ENCODE results near the gene YEATS2. TPM values are rescaled to one million over a fixed set of nuclear protein-coding genes. Genes with fewer than 3 reads are reported as not detected.
A peak's percentile ranks its signal among the peaks of the same experiment; 100 is the strongest.

Gene YEATS2
- total RNA-seq, 3 donors from 2014 or later = 11.5 to 32.8 (median 26.6) TPM

DNA sequence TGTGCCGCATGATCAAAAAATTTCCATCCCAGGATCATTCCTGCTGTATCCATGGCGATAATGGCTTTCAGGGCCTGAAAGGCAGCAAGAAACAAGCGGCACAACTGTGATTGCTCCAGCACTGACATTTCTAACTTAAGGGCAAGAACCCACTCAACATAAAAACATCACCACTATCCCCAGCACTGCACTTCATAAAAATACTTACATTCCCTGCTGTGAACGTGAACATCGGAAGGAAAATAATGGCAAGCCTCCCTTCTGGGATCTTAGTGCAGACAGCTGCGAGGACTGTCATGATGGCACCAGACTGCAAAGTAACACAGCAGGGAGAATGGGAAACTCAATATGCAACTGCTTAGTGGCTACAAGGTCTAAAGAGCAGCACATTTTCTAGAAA is 135.9 kb downstream of the YEATS2 start:
- Histone ChIP-seq H3K27ac (no peak overlapping the region), H3K9me3 (no peaks in the 10 kb centered on the region), H3K36me3 (no peaks in the 10 kb centered on the region), H3K4me3 (no peak overlapping the region), H3K4me1 (no peaks in the 10 kb centered on the region), H3K27me3 (no peaks in the 10 kb centered on the region)
- intact Hi-C loops (cut with DNase I; ENCODE audit: low total_unique reads) = no loop called here
- TF ChIP-seq, protein P1, sequence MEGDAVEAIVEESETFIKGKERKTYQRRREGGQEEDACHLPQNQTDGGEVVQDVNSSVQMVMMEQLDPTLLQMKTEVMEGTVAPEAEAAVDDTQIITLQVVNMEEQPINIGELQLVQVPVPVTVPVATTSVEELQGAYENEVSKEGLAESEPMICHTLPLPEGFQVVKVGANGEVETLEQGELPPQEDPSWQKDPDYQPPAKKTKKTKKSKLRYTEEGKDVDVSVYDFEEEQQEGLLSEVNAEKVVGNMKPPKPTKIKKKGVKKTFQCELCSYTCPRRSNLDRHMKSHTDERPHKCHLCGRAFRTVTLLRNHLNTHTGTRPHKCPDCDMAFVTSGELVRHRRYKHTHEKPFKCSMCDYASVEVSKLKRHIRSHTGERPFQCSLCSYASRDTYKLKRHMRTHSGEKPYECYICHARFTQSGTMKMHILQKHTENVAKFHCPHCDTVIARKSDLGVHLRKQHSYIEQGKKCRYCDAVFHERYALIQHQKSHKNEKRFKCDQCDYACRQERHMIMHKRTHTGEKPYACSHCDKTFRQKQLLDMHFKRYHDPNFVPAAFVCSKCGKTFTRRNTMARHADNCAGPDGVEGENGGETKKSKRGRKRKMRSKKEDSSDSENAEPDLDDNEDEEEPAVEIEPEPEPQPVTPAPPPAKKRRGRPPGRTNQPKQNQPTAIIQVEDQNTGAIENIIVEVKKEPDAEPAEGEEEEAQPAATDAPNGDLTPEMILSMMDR (IDR thresholded peaks at IDR 0.05) = no peak
- TF ChIP-seq POLR2A (IDR thresholded peaks at IDR 0.05) (no peak), POLR2AphosphoS5 (IDR thresholded peaks at IDR 0.05) (no peak)
- DNase-seq (ENCODE audit: low spot score in 2 of 2) = no peak

DNA sequence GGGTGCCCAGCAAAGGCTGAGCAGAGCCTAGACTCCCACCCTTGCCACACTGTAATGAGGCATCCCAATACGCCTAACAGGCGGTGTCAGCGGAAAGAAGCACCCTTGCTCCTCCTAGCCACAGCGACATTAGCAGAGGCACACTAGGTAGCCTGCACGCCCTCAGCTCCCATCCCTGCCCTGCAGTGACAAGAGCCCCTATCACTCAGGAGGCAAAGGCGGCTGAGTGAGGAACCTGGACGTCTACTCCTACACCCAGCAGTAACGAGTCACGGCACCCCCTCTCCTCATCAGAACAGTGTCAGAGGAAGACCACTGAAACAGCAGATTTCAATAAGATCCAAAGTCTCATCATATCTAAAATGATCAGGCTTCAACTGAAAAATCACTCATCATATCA is 139.8 kb downstream of the YEATS2 start:
- H3K4me1 ChIP-seq = no peaks in the 10 kb centered on the region
- peaks cover 4% of the 10 kb centered on the region for H3K36me3 ChIP-seq

DNA sequence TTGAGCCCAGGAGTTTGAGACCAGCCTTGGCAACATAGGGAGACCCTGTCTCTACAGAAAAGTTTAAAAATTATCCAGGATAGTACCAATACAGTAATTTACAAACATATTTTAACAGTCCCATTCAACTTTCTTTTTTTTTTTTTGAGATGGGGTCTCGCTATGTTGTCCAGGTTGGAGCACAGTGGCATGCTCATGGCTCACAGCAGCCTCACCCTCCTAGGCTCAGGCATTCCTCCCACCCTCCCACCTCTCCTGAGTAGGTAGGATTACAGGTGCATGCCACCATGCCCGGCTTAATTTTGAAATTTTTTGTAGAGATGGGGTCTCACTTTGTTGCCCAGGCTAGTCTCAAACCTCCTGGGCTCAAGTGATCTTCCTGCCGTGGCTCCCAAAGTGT is 140.3 kb downstream of the YEATS2 start:
- TF ChIP-seq, protein P1 (IDR thresholded peaks at IDR 0.05) = no peak
- TF ChIP-seq POLR2A (IDR thresholded peaks at IDR 0.05) (no peak), POLR2AphosphoS5 (IDR thresholded peaks at IDR 0.05) (no peak)

More for the DNA sequence above, 139.8 kb downstream of the YEATS2 start:
- Histone ChIP-seq H3K4me3 (no peak overlapping the region), H3K27ac (no peak overlapping the region), H3K9me3 (no peaks in the 10 kb centered on the region), H3K27me3 (no peaks in the 10 kb centered on the region)
- DNase-seq (ENCODE audit: low spot score in 2 of 2) = no peak
- no peak for TF ChIP-seq POLR2A (IDR thresholded peaks at IDR 0.05)
- intact Hi-C loops (cut with DNase I; ENCODE audit: low total_unique reads) = no loop called here

DNA sequence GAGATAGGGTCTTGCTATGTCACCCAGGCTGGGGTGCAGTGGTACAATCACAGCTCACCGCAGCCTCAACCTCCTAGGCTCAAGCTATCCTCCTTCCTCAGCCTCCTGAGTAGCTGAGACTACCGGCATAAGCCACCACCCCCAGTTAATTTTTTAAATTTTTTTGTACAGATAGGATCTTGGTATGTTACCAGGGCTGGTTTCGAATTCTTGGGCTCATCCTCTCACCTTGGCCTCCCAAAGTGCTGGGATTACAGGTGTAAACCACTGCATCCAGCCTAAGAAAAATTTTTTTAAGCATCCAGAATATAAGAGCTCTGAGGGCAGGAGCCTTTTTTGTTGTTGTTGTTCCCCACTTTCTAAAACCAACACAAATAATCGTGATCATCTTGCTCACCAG is 142.2 kb downstream of the YEATS2 start:
- H3K27me3 ChIP-seq = no peaks in the 10 kb centered on the region
- peaks cover 4% of the 10 kb centered on the region for H3K36me3 ChIP-seq
- no peak overlapping the region for H3K4me3 ChIP-seq
- no peak for DNase-seq (ENCODE audit: low spot score in 2 of 2)
- intact Hi-C loops (cut with DNase I; ENCODE audit: low total_unique reads) = no loop called here
- no peaks in the 10 kb centered on the region for H3K4me1 ChIP-seq
- H3K27ac ChIP-seq = no peak overlapping the region
- no peaks in the 10 kb centered on the region for H3K9me3 ChIP-seq
- no peak for TF ChIP-seq POLR2AphosphoS5 (IDR thresholded peaks at IDR 0.05)
- TF ChIP-seq, protein P1 (IDR thresholded peaks at IDR 0.05) = no peak
- no peak for TF ChIP-seq POLR2A (IDR thresholded peaks at IDR 0.05)

More for the DNA sequence above, 140.3 kb downstream of the YEATS2 start:
- Histone ChIP-seq H3K4me3 (no peak overlapping the region), H3K4me1 (no peaks in the 10 kb centered on the region), H3K27ac (no peak overlapping the region), H3K27me3 (no peaks in the 10 kb centered on the region), H3K36me3 (peaks cover 4% of the 10 kb centered on the region), H3K9me3 (no peaks in the 10 kb centered on the region)
- no peak for DNase-seq (ENCODE audit: low spot score in 2 of 2)
- intact Hi-C loops (cut with DNase I; ENCODE audit: low total_unique reads) = no loop called here

DNA sequence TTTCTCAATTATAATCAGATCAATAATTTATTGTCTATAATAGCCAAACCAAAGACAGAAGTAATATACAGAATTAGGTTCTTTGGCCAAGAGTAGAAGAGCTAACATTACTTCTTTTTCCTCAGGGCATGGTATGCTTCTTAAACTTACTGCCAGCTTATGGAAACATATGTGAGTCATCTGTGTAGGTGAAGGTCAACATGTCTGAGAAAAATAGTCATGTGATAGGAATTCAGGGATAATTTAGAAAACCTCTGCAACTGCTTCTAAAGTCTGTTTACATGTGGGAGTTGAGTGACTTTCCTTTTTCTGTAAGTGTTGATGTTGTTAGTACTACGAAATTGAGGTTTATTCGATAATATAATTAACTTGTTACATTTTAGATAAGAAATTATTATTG is 147.0 kb downstream of the YEATS2 start:
- Histone ChIP-seq H3K4me3 (no peak overlapping the region), H3K9me3 (no peaks in the 10 kb centered on the region), H3K36me3 (peaks cover 4% of the 10 kb centered on the region), H3K27me3 (no peaks in the 10 kb centered on the region), H3K27ac (peak overlapping the region in 1 of 2 donors; percentile 64), H3K4me1 (peaks cover 0 to 5% of the 10 kb centered on the region in 2 donors)
- no peak for DNase-seq (ENCODE audit: low spot score in 2 of 2)
- TF ChIP-seq, protein P1 (IDR thresholded peaks at IDR 0.05) = no peak
- TF ChIP-seq POLR2A (IDR thresholded peaks at IDR 0.05) (no peak), POLR2AphosphoS5 (IDR thresholded peaks at IDR 0.05) (no peak)
- intact Hi-C loops (cut with DNase I; ENCODE audit: low total_unique reads) = no loop called here

DNA sequence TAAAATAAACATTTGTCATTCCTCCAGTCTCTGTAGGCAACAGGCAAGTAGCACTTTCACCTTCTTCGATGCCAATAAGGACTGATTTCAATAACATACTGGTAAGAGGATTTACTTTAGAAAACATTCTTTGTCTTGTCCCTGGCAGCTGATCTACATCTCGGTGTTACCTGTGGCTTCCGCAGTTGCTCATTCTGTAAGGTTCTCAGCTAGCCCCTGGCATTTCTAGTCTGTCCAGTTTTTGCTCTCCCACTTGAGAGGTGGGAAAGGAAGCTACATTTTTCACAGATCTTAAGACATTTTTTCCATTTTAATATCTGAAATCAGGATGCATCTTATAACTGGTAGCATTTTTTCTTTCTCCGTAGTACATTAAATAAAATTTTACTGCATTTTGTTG is 147.5 kb downstream of the YEATS2 start:
- no peak for TF ChIP-seq POLR2A (IDR thresholded peaks at IDR 0.05)
- TF ChIP-seq, protein P1 (IDR thresholded peaks at IDR 0.05) = no peak
- no peak for TF ChIP-seq POLR2AphosphoS5 (IDR thresholded peaks at IDR 0.05)
- DNase-seq (ENCODE audit: low spot score in 2 of 2) = no peak
- H3K36me3 ChIP-seq = peaks cover 4% of the 10 kb centered on the region
- peaks cover 0 to 5% of the 10 kb centered on the region in 2 donors for H3K4me1 ChIP-seq
- no peaks in the 10 kb centered on the region for H3K9me3 ChIP-seq
- intact Hi-C loops (cut with DNase I; ENCODE audit: low total_unique reads) = no loop called here
- H3K4me3 ChIP-seq = no peak overlapping the region
- H3K27ac ChIP-seq = peak overlapping the region; percentile 64 to 70
- H3K27me3 ChIP-seq = no peaks in the 10 kb centered on the region

Data from breast epithelium (tissue), 4 donors.